Right ventricle myocardium inferior (tissue), 1 donor: ENCODE measurements around the gene LENG9. TPM values are rescaled to one million over a fixed set of nuclear protein-coding genes. Genes with fewer than 3 reads are reported as not detected.

ENCODE experiments used
- ATAC-seq: fragments of 200-7000 bp; cut with Tn5 transposase; one replicate; pipeline ENCODE4 v1.9.1; 2020; ENCODE audit warnings: mild to moderate bottlenecking, moderate library complexity
- DNase-seq: peaks from one replicate; pipeline ENCODE4 v3.0.0; 2021; ENCODE audit errors: missing footprints
- intact Hi-C: fragments of 100-400 bp; cut with DNase I; formaldehyde crosslinking; loops from one replicate; pipeline ENCODE4 v1.11.0; 2022
- total RNA-seq: library from RNA; stranded (reverse); fragmentation: NEBNext Ultra II Directional; extraction: Animal tissue kit (Norgen Biotek cat#: 25700); gene quantifications from one replicate; pipeline ENCODE4 v1.2.1, GENCODE V29; 2021
- donor health status: DM: no; HTN: yes; CAD: no; lungs with severe emphysema.

LENG9 gene
- total RNA-seq, 1 donor from 2014 or later: 1.8 TPM

DNA sequence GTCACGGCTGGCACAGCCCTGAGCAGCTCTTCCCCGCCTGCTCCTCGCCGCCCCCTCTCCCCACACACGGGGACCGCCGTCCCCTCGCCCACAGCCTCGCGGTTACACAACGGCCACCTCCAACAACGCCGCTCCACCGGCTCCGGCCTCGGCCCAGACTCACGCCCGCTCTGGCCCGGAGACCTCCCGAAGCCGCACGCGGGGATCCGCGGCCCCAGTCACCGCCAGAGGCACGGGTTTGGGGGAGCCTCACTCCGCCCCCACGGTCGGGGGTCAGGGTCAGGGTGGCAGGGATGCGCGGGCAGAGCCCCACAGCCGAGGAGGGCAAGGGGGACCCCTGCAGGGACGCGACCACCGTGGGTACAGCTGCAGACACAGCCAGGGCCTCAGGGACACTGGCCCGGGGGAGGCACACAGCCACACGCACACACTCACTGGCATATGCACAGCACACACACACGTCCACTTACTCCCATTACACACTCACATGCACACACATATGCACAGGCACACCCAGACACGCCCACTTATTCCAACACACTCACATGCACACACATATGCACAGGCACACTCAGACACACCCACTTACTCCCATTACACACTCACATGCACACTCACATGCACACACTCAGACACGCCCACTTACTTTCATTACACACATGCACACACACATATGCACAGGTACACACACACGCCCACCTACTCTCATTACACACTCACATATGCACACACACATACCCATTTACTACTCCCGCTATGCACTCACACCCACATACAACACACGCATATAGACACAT, 46.7 kb downstream of the LENG9 start:
- DNase-seq: peak; percentile 9
- intact Hi-C loops: no loop called here
- no peak for ATAC-seq

DNA sequence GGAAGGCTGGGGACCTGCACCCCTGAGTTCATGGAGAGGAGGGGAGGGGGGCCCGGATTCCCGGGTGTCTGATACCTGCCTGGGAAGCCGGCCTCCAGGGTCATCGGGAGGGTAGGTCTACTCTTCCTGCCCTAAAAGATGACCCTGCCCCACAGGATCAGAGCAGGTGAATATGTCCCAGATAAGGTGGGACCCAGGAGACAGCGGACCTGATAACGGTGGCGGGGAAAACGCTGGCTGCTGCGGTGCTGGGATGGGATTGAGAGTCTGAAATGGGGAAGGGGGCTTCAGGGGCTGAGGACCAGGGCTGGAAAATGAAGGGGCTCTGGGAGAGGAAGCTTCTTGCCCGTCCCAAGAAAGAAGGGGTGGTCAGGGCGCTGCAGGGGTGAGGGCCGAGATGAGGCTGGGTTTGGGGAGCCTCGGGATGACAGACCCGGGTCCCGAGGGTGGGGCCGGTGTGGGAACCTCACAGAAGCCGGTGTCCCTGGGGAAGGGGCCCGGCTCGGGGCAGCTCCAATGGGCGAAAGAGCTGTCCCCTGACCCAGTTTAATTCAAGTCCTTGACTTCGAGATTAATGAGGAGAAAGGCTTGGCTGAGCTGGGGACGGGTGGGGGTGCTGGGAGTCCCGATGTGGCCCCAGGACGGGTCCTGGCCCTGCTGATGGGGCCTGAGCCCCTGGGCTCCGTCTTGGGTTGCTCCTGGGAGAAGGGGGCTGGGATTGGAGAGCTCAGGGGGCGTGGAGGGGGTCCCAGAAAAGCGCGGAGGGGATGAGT, 47.5 kb downstream of the LENG9 start:
- ATAC-seq (no peak), DNase-seq (no peak)
- intact Hi-C loops: no loop called here

DNA sequence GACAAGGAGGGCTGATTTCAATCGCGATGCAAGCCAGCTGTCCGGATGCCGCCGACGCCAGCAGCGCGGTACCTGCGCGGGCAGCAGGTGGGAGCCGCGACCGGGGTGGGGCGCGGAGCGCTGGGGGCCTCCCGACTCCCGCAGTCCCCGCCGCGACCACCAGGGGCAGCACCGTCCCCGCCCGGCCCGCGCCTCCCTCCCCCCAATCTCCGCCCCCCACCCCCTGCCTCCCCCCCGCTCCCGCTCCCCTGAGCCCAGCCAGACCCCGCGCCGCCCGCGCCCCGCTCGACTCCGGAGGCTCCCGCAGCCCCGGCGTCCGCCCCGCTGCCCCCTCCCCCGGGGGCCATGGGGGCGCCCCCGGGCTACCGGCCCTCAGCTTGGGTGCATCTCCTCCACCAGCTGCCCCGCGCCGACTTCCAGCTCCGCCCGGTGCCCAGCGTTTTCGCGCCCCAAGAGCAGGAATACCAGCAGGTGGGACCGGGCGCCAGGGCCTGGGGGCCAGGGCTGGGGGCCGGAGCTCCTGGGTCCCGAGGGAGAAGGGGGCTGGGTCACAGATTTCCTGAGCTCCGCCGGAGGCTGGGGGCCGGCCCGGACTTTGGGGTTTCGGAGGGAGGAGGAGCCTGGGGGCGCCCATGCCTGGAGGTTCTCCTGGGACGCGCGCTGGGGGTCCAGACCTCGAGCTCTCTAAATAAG, 48.2 kb downstream of the LENG9 start, which contains the start of gene TTYH1:
TTYH1 (plus strand) TSS at position 257 of the 693 bp plus-strand sequence; CDS start at position 346, 89 bp downstream.
- DNase-seq (peak; percentile 21), ATAC-seq (no peak)
- intact Hi-C loops: no loop called here

DNA sequence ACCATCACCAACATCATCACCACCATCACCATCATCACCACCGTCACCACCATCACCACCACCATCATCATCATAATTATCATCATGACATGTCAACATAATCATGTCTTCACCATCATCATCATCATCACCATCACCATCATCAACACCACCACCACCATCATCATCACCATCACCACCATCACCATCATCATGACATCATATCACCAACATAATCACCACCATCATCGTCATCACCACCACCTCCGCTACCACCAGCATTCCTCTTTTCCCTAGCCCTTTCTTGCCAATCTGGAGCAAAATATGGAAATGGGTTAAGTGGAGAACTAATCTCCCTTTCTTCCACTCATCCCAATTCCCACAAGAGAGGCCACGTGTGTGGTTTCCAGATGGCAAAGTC, 49.4 kb downstream of the LENG9 start:
- ATAC-seq (no peak), DNase-seq (no peak)
- intact Hi-C loops: no loop called here

DNA sequence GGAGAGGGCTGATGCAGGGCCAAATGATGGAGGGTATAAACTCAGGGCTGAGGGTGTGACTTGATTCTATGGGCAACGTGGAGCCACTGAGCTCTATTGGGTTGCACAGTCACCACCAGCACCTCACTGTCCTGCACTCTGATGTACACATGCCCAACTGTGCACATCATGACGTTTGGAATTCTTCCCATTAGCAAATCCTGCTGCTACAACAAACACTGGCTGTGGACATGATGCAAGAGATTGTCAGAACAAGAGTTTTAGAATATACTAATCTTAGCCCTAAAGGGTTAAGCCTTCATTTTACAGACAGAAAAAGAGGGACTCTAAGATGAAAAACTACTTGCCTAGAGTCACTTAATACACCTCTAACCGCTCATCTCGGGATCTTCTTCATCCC, 50.7 kb downstream of the LENG9 start:
- intact Hi-C loops: no loop called here
- DNase-seq (no peak), ATAC-seq (no peak)

Other genes with a start within 250 kb of the LENG9 start
- gene LILRB3, start 240.8 kb downstream of the LENG9 start, total RNA-seq: 4.0 TPM
- 2.7 TPM for gene LILRA6, start 221.0 kb downstream of the LENG9 start, total RNA-seq
- 8.5 TPM for gene LILRB5, start 206.5 kb downstream of the LENG9 start, total RNA-seq
- 2.9 TPM for gene LILRB2, start 182.7 kb downstream of the LENG9 start, total RNA-seq
- gene LILRA5, start 150.6 kb downstream of the LENG9 start, total RNA-seq: 1.8 TPM
- gene LILRA4, start 124.6 kb downstream of the LENG9 start, total RNA-seq: not detected
- gene LAIR1, start 98.8 kb downstream of the LENG9 start, total RNA-seq: 9.1 TPM
- gene TTYH1, start 48.3 kb downstream of the LENG9 start, total RNA-seq: 2.8 TPM
- 59.0 TPM for gene LENG8, start 14.6 kb downstream of the LENG9 start, total RNA-seq
- 8.9 TPM for gene CDC42EP5, start 9.5 kb upstream of the LENG9 start, total RNA-seq
- gene LAIR2, start 39.1 kb upstream of the LENG9 start, total RNA-seq: not detected
- gene LILRA2, start 110.0 kb upstream of the LENG9 start, total RNA-seq: 3.1 TPM
- 0.92 TPM for gene LILRA1, start 129.9 kb upstream of the LENG9 start, total RNA-seq
- 1.8 TPM for gene LILRB1, start 166.7 kb upstream of the LENG9 start, total RNA-seq
- 5.0 TPM for gene LILRB4, start 199.2 kb upstream of the LENG9 start, total RNA-seq